Measurements from ENCODE around the gene TBCCD1. TPM values are rescaled to one million over a fixed set of nuclear protein-coding genes. Genes with fewer than 3 reads are reported as not detected.

TBCCD1 gene
- total RNA-seq, 1 experiment from 2014 or later, result 7.4 TPM

GRCh38 chr3:186551387-186551786 is 15.8 kb downstream of the TBCCD1 start:
- WGBS (ENCODE audit: extremely low coverage, insufficient read length, low lambda C conversion rate), result no CpG with 5 or more reads among the region's 6 CpGs
- no peaks in the 10 kb centered on the region for H3K9me3 Mint-ChIP-seq

More at GRCh38 chr3:186551387-186551786, 15.8 kb downstream of the TBCCD1 start:
- Mint-ChIP-seq H3K27me3 (ENCODE audit: low read depth) (no peaks in the 10 kb centered on the region), H3K4me3 (no peak overlapping the region), H3K27ac (no peak overlapping the region), H3K36me3 (ENCODE audit: insufficient read depth in 1 of 3, low read depth in 3 of 3) (peaks cover 4 to 27% (median 24%) of the 10 kb centered on the region in 3 experiments; a peak in 6 of 7 replicates), H3K4me1 (no peaks in the 10 kb centered on the region)
- Histone ChIP-seq H3K4ac (ENCODE audit: low read depth, low read length) (no peak overlapping the region), H2AK5ac (ENCODE audit: insufficient read length, low read length) (no peak overlapping the region), H2BK12ac (ENCODE audit: insufficient read length, low read depth, low read length) (no peak overlapping the region), H3K4me1 (ENCODE audit: insufficient read depth, low read length) (no peaks in the 10 kb centered on the region), H4K8ac (replicated peaks; ENCODE audit: insufficient read length, low read depth, low read length) (no peak overlapping the region), H2AFZ (ENCODE audit: low read length) (no peak overlapping the region), H3K79me2 (ENCODE audit: insufficient read depth, low read length) (no peaks in the 10 kb centered on the region), H2BK120ac (ENCODE audit: low read depth, low read length, poor library complexity, severe bottlenecking) (no peak overlapping the region), H3K4me2 (ENCODE audit: insufficient read depth, insufficient read length, low read length) (no peak overlapping the region), H3K23ac (ENCODE audit: insufficient read length, low read depth, low read length) (no peak overlapping the region), H3K14ac (ENCODE audit: insufficient read depth, low read length) (no peak overlapping the region), H4K5ac (ENCODE audit: insufficient read length, low read depth, low read length) (no peak overlapping the region), H2BK20ac (ENCODE audit: low read depth, low read length, poor library complexity, severe bottlenecking) (no peak overlapping the region), H4K91ac (ENCODE audit: insufficient read length, low read depth, low read length) (no peak overlapping the region), H3K9me3 (ENCODE audit: control insufficient read depth, low read depth, low read length) (no peaks in the 10 kb centered on the region), H3K27me3 (ENCODE audit: insufficient read depth, low read length) (no peaks in the 10 kb centered on the region), H4K20me1 (ENCODE audit: control insufficient read depth, insufficient read depth, insufficient read length) (no peaks in the 10 kb centered on the region), H3K27ac (ENCODE audit: insufficient read length, low read depth, low read length) (no peak overlapping the region), H3K56ac (ENCODE audit: insufficient read length, low read depth, low read length) (no peak overlapping the region), H3K79me1 (ENCODE audit: insufficient read depth, low read depth, low read length, poor library complexity, severe bottlenecking) (no peaks in the 10 kb centered on the region), H2BK5ac (ENCODE audit: insufficient read length, low read length) (no peak overlapping the region), H2BK15ac (ENCODE audit: low read depth, low read length) (no peak overlapping the region), H3K9ac (ENCODE audit: extremely low read depth, insufficient read length, low read length) (no peak overlapping the region), H3T11ph (ENCODE audit: low read length) (no peak overlapping the region), H3K23me2 (ENCODE audit: insufficient read length, low read depth, low read length, poor library complexity, severe bottlenecking) (no peaks in the 10 kb centered on the region), H3K18ac (ENCODE audit: insufficient read length, low read depth, low read length) (no peak overlapping the region)
- no peak for TF ChIP-seq CTCF (conservative IDR thresholded peaks at IDR 0.05)
- no peak for DNase-seq

All from H9 (cell line).